PC-9 (cell line): Measurements from ENCODE around the gene ATP8B3. TPM values are rescaled to one million over a fixed set of nuclear protein-coding genes. Genes with fewer than 3 reads are reported as not detected.

ENCODE experiments used
- BruUV-seq: library from RNA; stranded (reverse); fragments of 400-500 nt; replicated peaks from 2 replicates; lab custom pipeline; 2021; lab: Mats Ljungman, UMichigan
- CTCF ChIA-PET: fragments of 300-600 bp; sonication (Branson Sonifier 250); formaldehyde crosslinking; loops from one replicate; lab custom pipeline; 2022; ENCODE audit warnings: antibody characterized with exemption; lab: Charles Lee
- POLR2A ChIA-PET: fragments of 300-600 bp; sonication (Branson Sonifier 250); formaldehyde crosslinking; loops from one replicate; lab custom pipeline; 2022; ENCODE audit warnings: antibody characterized with exemption; ENCODE audit not compliant: unreplicated experiment; lab: Charles Lee
- DNase-seq, 2 experiments: peaks; one replicate each; pipeline versions ENCODE4 v3.0.0 to v3.0.0-alpha.2; 2015 to 2022; ENCODE audit warnings: mixed read lengths in 1 of 2
- H2AFZ ChIP-seq: fragments of 200-600 bp; sonication (generic); 2 replicates; pipeline ENCODE4 v1.8.1; 2017; ENCODE audit warnings: antibody characterized with exemption
- H3F3A ChIP-seq: fragments of 200-600 bp; sonication (generic); 2 replicates; pipeline ENCODE4 v1.8.1; 2017; ENCODE audit warnings: antibody characterized with exemption, mild to moderate bottlenecking, low read depth; ENCODE audit not compliant: insufficient read depth
- H3K27ac ChIP-seq: fragments of 200-600 bp; sonication (generic); 2 replicates; pipeline ENCODE4 v1.6.1; 2016; ENCODE audit warnings: mixed run types
- H3K27me3 ChIP-seq: fragments of 200-600 bp; sonication (generic); 2 replicates; pipeline ENCODE4 v1.6.1; 2016; ENCODE audit warnings: low read depth, mixed run types; ENCODE audit not compliant: insufficient read depth
- H3K36me3 ChIP-seq: fragments of 200-600 bp; sonication (generic); 2 replicates; pipeline ENCODE4 v1.6.1; 2016; ENCODE audit warnings: low read depth, mixed run types
- H3K4me1 ChIP-seq: fragments of 200-600 bp; sonication (generic); replicated peaks from 2 replicates; pipeline ENCODE4 v1.6.1; 2016; ENCODE audit warnings: mixed run types; ENCODE audit not compliant: insufficient read depth
- H3K4me2 ChIP-seq: fragments of 200-600 bp; sonication (generic); 2 replicates; pipeline ENCODE4 v1.6.1; 2017; ENCODE audit warnings: mixed run types
- H3K4me3 ChIP-seq: fragments of 200-600 bp; sonication (generic); 2 replicates; pipeline ENCODE4 v1.6.1; 2016; ENCODE audit warnings: mixed run types
- H3K79me2 ChIP-seq: fragments of 200-600 bp; sonication (generic); 2 replicates; pipeline ENCODE4 v1.6.1; 2017; ENCODE audit warnings: low read depth, mixed run types
- H3K9me2 ChIP-seq: fragments of 200-600 bp; sonication (generic); 2 replicates; pipeline ENCODE4 v1.8.1; 2017; ENCODE audit warnings: mild to moderate bottlenecking; ENCODE audit not compliant: insufficient read depth
- H3K9me3 ChIP-seq: fragments of 200-600 bp; sonication (generic); 2 replicates; pipeline ENCODE4 v1.8.1; 2016; ENCODE audit warnings: low read depth; ENCODE audit not compliant: insufficient read depth
- H4K20me1 ChIP-seq: fragments of 200-600 bp; sonication (generic); 2 replicates; pipeline ENCODE4 v1.8.1; 2017; ENCODE audit not compliant: insufficient read depth
- CTCF ChIP-seq: fragments of 200-600 bp; sonication (generic); conservative IDR thresholded peaks from 2 replicates; pipeline ENCODE4 v1.6.1; 2017; ENCODE audit warnings: mixed run types, antibody characterized with exemption, mild to moderate bottlenecking, moderate library complexity
- EZH2 ChIP-seq: fragments of 200-600 bp; sonication (generic); IDR thresholded peaks from 2 replicates; pipeline ENCODE4 v1.8.0; 2017; ENCODE audit warnings: antibody characterized with exemption, low read depth
- intact Hi-C: fragments of 100-400 bp; cut with micrococcal nuclease; formaldehyde crosslinking; loops from one replicate; pipeline ENCODE4 v1.10.0; 2022; ENCODE audit not compliant: unreplicated experiment
- total RNA-seq: library from RNA; stranded (reverse); gene quantifications from 2 replicates; pipeline ENCODE4 v1.2.3, GENCODE V29; 2021

The ATP8B3 gene
- total RNA-seq, 1 experiment from 2014 or later: 8.3 TPM

- ChIA-PET POLR2A (no interaction called here), CTCF (interaction anchor here (0.6 kb wide), 1 partner anchor 62 kb away, joined by 5 read pairs; the partner anchor contains the start of gene ABHD17A)
- TF ChIP-seq EZH2 (no peak), CTCF (no peak)
- Histone ChIP-seq H3K79me2 (no peaks in the 10 kb centered on the region), H2AFZ (no peak overlapping the region), H3K4me1 (no peaks in the 10 kb centered on the region), H3K36me3 (no peaks in the 10 kb centered on the region), H3K27me3 (no peaks in the 10 kb centered on the region), H4K20me1 (peaks cover 5% of the 10 kb centered on the region), H3K27ac (no peak overlapping the region), H3K9me2 (no peaks in the 10 kb centered on the region), H3K9me3 (no peaks in the 10 kb centered on the region), H3K4me3 (no peak overlapping the region), H3F3A (no peaks in the 10 kb centered on the region), H3K4me2 (no peak overlapping the region)
- intact Hi-C loops: no loop called here
- DNase-seq: no peak
- no TSS peak for BruUV-seq
These were observed 11.6 kb upstream of the ATP8B3 start for GRCh38 chr19:1823539-1824251.

DNA sequence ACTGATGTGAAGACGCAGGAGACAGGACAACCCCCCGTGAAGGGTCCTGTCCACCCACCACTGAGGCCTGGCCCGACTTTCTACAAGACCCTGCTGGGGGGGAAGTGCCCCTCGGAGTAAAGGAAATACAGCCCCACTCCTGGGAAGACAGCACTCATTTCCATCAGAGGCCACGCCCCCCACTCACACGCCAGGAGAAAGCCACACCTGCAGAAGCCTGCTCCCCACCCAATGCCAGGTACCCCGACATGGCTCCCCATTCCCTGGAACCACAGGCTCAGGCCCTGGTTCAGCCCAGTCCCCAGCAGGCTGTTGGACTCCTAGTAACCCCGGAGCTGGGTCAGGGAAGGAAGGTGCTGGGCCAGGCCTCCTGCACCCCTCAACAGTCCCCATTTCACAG lies 10.9 kb upstream of the ATP8B3 start:
- H4K20me1 ChIP-seq: peaks cover 5% of the 10 kb centered on the region
- H3K79me2 ChIP-seq: no peaks in the 10 kb centered on the region
- H3K9me3 ChIP-seq: no peaks in the 10 kb centered on the region
- no peak overlapping the region for H3K27ac ChIP-seq
- H3K4me1 ChIP-seq: no peaks in the 10 kb centered on the region
- no peaks in the 10 kb centered on the region for H3F3A ChIP-seq
- H3K27me3 ChIP-seq: no peaks in the 10 kb centered on the region
- intact Hi-C loops: no loop called here
- no TSS peak for BruUV-seq
- H3K9me2 ChIP-seq: no peaks in the 10 kb centered on the region
- H3K36me3 ChIP-seq: no peaks in the 10 kb centered on the region
- H2AFZ ChIP-seq: no peak overlapping the region
- TF ChIP-seq CTCF (no peak), EZH2 (no peak)
- ChIA-PET POLR2A (no interaction called here), CTCF (no interaction called here)
- H3K4me2 ChIP-seq: no peak overlapping the region
- DNase-seq: no peak
- no peak overlapping the region for H3K4me3 ChIP-seq

DNA sequence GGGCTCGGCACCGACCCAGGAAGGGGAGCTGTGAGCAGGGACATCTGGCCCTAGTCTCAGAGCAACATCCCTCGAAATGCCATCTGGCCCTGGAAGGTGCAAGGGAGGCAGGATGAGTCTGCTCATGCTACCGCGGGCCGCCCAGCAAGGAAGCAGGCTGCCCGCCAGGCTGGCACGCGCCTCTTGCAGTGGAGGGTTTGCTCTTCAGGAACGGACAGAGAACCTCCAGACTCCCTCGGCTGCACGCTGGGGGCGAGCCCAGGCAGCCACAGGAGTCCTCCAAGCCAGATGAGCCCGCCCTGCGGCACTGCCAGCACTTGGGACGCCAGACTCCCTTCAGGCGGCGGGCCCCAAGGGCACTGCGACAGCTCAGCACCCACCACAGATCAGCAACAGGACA lies 10.1 kb upstream of the ATP8B3 start:
- CTCF ChIA-PET: no interaction called here
- POLR2A ChIA-PET: no interaction called here
- H3K27me3 ChIP-seq: no peaks in the 10 kb centered on the region
- H4K20me1 ChIP-seq: peaks cover 5% of the 10 kb centered on the region
- H3K4me1 ChIP-seq: no peaks in the 10 kb centered on the region
- no peaks in the 10 kb centered on the region for H3K9me3 ChIP-seq
- no peaks in the 10 kb centered on the region for H3F3A ChIP-seq
- H3K36me3 ChIP-seq: no peaks in the 10 kb centered on the region
- TF ChIP-seq EZH2 (no peak), CTCF (no peak)
- no TSS peak for BruUV-seq
- no peak overlapping the region for H3K4me3 ChIP-seq
- H3K79me2 ChIP-seq: no peaks in the 10 kb centered on the region
- no peak overlapping the region for H2AFZ ChIP-seq
- H3K27ac ChIP-seq: no peak overlapping the region
- H3K9me2 ChIP-seq: no peaks in the 10 kb centered on the region
- intact Hi-C loops: no loop called here
- DNase-seq: no peak
- H3K4me2 ChIP-seq: no peak overlapping the region
